ENCODE measurements around the gene FAT1.

Gene FAT1

GRCh38 chr4:186749611-186750281 lies 26.1 kb upstream of the FAT1 start:
- DNase-seq, result no peak

GRCh38 chr4:186746581-186746980 lies 22.9 kb upstream of the FAT1 start:
- no peak for DNase-seq

GRCh38 chr4:186743261-186743660 lies 19.6 kb upstream of the FAT1 start:
- DNase-seq, result no peak

GRCh38 chr4:186740822-186741221 lies 17.2 kb upstream of the FAT1 start:
- DNase-seq, result no peak

GRCh38 chr4:186739802-186740434 lies 16.3 kb upstream of the FAT1 start:
- DNase-seq, result no peak

- DNase-seq, result no peak
These were observed 15.7 kb upstream of the FAT1 start for GRCh38 chr4:186739317-186739716.

GRCh38 chr4:186738421-186738820 lies 14.8 kb upstream of the FAT1 start:
- no peak for DNase-seq

GRCh38 chr4:186737427-186737826 lies 13.8 kb upstream of the FAT1 start:
- DNase-seq, result no peak

- DNase-seq, result no peak
These were observed 12.8 kb upstream of the FAT1 start for GRCh38 chr4:186736466-186736865.

GRCh38 chr4:186734251-186734650 lies 10.6 kb upstream of the FAT1 start:
- DNase-seq, result no peak

- DNase-seq, result no peak
These were observed 10.1 kb upstream of the FAT1 start for GRCh38 chr4:186733778-186734177.

GRCh38 chr4:186730621-186731020 lies 7.0 kb upstream of the FAT1 start:
- DNase-seq, result no peak

GRCh38 chr4:186729856-186730255 lies 6.2 kb upstream of the FAT1 start:
- DNase-seq, result no peak

GRCh38 chr4:186728631-186729271 lies 5.1 kb upstream of the FAT1 start:
- no peak for DNase-seq

GRCh38 chr4:186727977-186728519 lies 4.4 kb upstream of the FAT1 start:
- peak; percentile 25 for DNase-seq

GRCh38 chr4:186727169-186727976 lies 3.7 kb upstream of the FAT1 start:
- DNase-seq, result no peak

- no peak for DNase-seq
These were observed 2.9 kb upstream of the FAT1 start for GRCh38 chr4:186726426-186727168.

GRCh38 chr4:186725469-186726425 lies 2.1 kb upstream of the FAT1 start:
- no peak for DNase-seq

- DNase-seq, result no peak
These were observed 1.3 kb upstream of the FAT1 start for GRCh38 chr4:186724864-186725468.

- DNase-seq, result no peak
These were observed 605 bp upstream of the FAT1 start for GRCh38 chr4:186724058-186724863.
